Mucosa of descending colon (tissue), 3 donors: ENCODE results near the gene TSKU. TPM values are rescaled to one million over a fixed set of nuclear protein-coding genes. Genes with fewer than 3 reads are reported as not detected.
A peak's percentile ranks its signal among the peaks of the same experiment; 100 is the strongest.

ENCODE experiments used
- ATAC-seq: fragments of 200-7000 bp; cut with Tn5 transposase; one replicate; pipeline ENCODE4 v1.9.1; 2020; ENCODE audit warnings: mild to moderate bottlenecking, moderate library complexity
- DNase-seq, 3 donors: peaks; one replicate each; pipeline ENCODE4 v3.0.0-alpha.2; 2020
- H3K36me3 ChIP-seq: fragments of 200-600 bp; one replicate; pipeline ENCODE4 v1.8.0; 2021; ENCODE audit warnings: low read depth, mild to moderate bottlenecking
- H3K4me1 ChIP-seq: fragments of 200-600 bp; one replicate; pipeline ENCODE4 v1.8.0; 2021; ENCODE audit warnings: low read depth, mild to moderate bottlenecking
- H3K4me3 ChIP-seq: fragments of 200-600 bp; one replicate; pipeline ENCODE4 v1.8.0; 2021; ENCODE audit warnings: mild to moderate bottlenecking
- H3K9me3 ChIP-seq: fragments of 200-600 bp; one replicate; pipeline ENCODE4 v1.8.0; 2021; ENCODE audit warnings: mild to moderate bottlenecking
- CTCF ChIP-seq: fragments of 200-600 bp; IDR thresholded peaks from one replicate; pipeline ENCODE4 v1.8.0; 2022; ENCODE audit warnings: antibody characterized with exemption, mild to moderate bottlenecking
- intact Hi-C, 2 donors: fragments of 100-400 bp; cut with DNase I in 1 of 2; cut with micrococcal nuclease in 1 of 2; formaldehyde crosslinking; loops; one replicate each; pipeline versions ENCODE4 v1.11.0 to v1.11.1; 2022; cut with DNase I, micrococcal nuclease
- total RNA-seq, 3 donors: library from RNA; stranded (reverse); fragmentation: NEBNext Ultra II Directional in 2 of 3; extraction: Animal tissue kit (Norgen Biotek cat#: 25700) in 2 of 3; gene quantifications; one replicate each; pipeline versions ENCODE4 v1.2.1 to v1.2.4, GENCODE V29; 2021 to 2023
- donor health status: DM: no; HTN: no; CAD: no; lungs with moderate emphysema.
- donor health status: DM: no; HTN: no; CAD: no.
- donor health status: DM: no; HTN: yes; CAD: no.

The TSKU gene
- total RNA-seq, 3 donors from 2014 or later: 21.5 to 42.9 (median 41.8) TPM

GRCh38 chr11:76744186-76745043, 38.7 kb upstream of the TSKU start:
- TF ChIP-seq CTCF: no peak
- Histone ChIP-seq H3K36me3 (no peaks in the 10 kb centered on the region), H3K4me3 (no peak overlapping the region), H3K4me1 (peaks cover 9% of the 10 kb centered on the region), H3K9me3 (no peaks in the 10 kb centered on the region)
- DNase-seq (no peak), ATAC-seq (peak; percentile 15)
- intact Hi-C loops: no loop called here

GRCh38 chr11:76745044-76745376, 38.1 kb upstream of the TSKU start:
- H3K4me1 ChIP-seq: peaks cover 9% of the 10 kb centered on the region
- DNase-seq (no peak), ATAC-seq (peak; percentile 5)
- H3K4me3 ChIP-seq: no peak overlapping the region
- intact Hi-C loops: no loop called here
- H3K9me3 ChIP-seq: no peaks in the 10 kb centered on the region
- TF ChIP-seq CTCF: no peak
- no peaks in the 10 kb centered on the region for H3K36me3 ChIP-seq

GRCh38 chr11:76745561-76746207, 37.5 kb upstream of the TSKU start:
- DNase-seq (peak in 2 of 3 donors; percentile 63 to 81), ATAC-seq (peak; percentile 91)
- no peak overlapping the region for H3K4me3 ChIP-seq
- H3K36me3 ChIP-seq: no peaks in the 10 kb centered on the region
- no peaks in the 10 kb centered on the region for H3K9me3 ChIP-seq
- intact Hi-C loops: no loop called here
- peaks cover 9% of the 10 kb centered on the region for H3K4me1 ChIP-seq
- no peak for TF ChIP-seq CTCF

GRCh38 chr11:76747153-76747914, 35.8 kb upstream of the TSKU start:
- DNase-seq (no peak), ATAC-seq (no peak)
- H3K36me3 ChIP-seq: no peaks in the 10 kb centered on the region
- no peak overlapping the region for H3K4me3 ChIP-seq
- intact Hi-C loops: no loop called here
- no peaks in the 10 kb centered on the region for H3K9me3 ChIP-seq
- peaks cover 9% of the 10 kb centered on the region for H3K4me1 ChIP-seq
- TF ChIP-seq CTCF: no peak

- peak; percentile 25 for ATAC-seq
- H3K4me1 ChIP-seq: peaks cover 18% of the 10 kb centered on the region
- H3K36me3 ChIP-seq: no peaks in the 10 kb centered on the region
- no peak for DNase-seq
- no peaks in the 10 kb centered on the region for H3K9me3 ChIP-seq
- no peak for TF ChIP-seq CTCF
- intact Hi-C loops: no loop called here
- no peak overlapping the region for H3K4me3 ChIP-seq
Observed at GRCh38 chr11:76747915-76748860, 35.0 kb upstream of the TSKU start.
